Measurements from ENCODE around the gene ELK4.

DNA sequence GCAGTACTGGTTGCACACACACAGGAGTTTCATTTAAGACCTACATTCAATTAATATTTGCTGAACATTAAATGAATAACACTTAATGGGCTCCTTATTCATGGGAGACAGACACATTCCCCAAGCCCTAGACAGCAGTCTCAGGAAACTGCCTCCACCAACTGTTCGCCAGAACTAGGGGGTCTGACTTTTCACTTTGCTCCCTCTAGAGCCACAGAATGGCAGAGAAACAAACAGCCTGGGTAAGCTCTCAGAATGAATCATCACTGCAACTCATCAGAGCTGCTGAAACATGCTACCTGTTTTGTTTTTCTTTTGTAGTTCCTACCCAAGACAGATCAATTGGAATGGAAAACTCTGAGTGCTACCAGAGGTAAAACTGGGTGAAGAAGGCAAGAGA lies 31.7 kb downstream of the ELK4 start:
- TF ChIP-seq CTCF (IDR thresholded peaks at IDR 0.05) = peak; percentile 35
- TF ChIP-seq TAF1 (IDR thresholded peaks at IDR 0.05; ENCODE audit: borderline replicate concordance, low read depth, low read length) = no peak
- no peak for TF ChIP-seq POLR2AphosphoS5 (IDR thresholded peaks at IDR 0.05; ENCODE audit: low read depth, low read length)
- no peak for TF ChIP-seq EZH2phosphoT487 (IDR thresholded peaks at IDR 0.05; ENCODE audit: borderline replicate concordance, low read depth)
- TF ChIP-seq EP300 (IDR thresholded peaks at IDR 0.05; ENCODE audit: borderline replicate concordance in 1 of 2, low read depth in 1 of 2, low read length in 1 of 2) = peak in 1 of 2 experiments; percentile 20; a peak in 1 of 4 replicates
- TF ChIP-seq REST (IDR thresholded peaks at IDR 0.05; ENCODE audit: low read depth, low read length) = no peak
- TF ChIP-seq GABPA (IDR thresholded peaks at IDR 0.05; ENCODE audit: low read depth) = no peak
- TF ChIP-seq, protein P1, sequence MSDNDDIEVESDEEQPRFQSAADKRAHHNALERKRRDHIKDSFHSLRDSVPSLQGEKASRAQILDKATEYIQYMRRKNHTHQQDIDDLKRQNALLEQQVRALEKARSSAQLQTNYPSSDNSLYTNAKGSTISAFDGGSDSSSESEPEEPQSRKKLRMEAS (IDR thresholded peaks at IDR 0.05; ENCODE audit: low read depth) = no peak
- TF ChIP-seq JUND (IDR thresholded peaks at IDR 0.05) = peak; percentile 65

All from SK-N-SH (cell line).